Psoas muscle (tissue), 8 donors: Measurements from ENCODE around the gene NIM1K. TPM values are rescaled to one million over a fixed set of nuclear protein-coding genes. Genes with fewer than 3 reads are reported as not detected.

Experiments used
- ATAC-seq, 4 donors: fragments of 200-7000 bp; cut with Tn5 transposase; one replicate each; pipeline ENCODE4 v1.9.1; 2020; ENCODE audit warnings: moderate library complexity in 3 of 4, mild to moderate bottlenecking in 2 of 4
- DNase-seq, 2 donors: peaks; one replicate each; pipeline ENCODE4 v3.0.0-alpha.2; 2020
- H3K27ac ChIP-seq: fragments of 200-600 bp; one replicate; pipeline ENCODE4 v1.8.0; 2022
- H3K27me3 ChIP-seq, 3 donors: fragments of 200-600 bp in 1 of 3; one replicate each; pipeline versions ENCODE4 v1.6.1 to v1.8.0; 2013 to 2022; ENCODE audit warnings: low read length in 2 of 3, mild to moderate bottlenecking in 2 of 3, moderate library complexity in 1 of 3; ENCODE audit not compliant: insufficient read depth in 3 of 3
- H3K36me3 ChIP-seq, 2 donors: fragments of 200-600 bp in 1 of 2; one replicate each; pipeline versions ENCODE4 v1.6.1 to v1.8.0; 2013 to 2022; ENCODE audit warnings: low read depth in 1 of 2, mild to moderate bottlenecking in 1 of 2, moderate library complexity in 1 of 2; ENCODE audit not compliant: insufficient read depth in 1 of 2
- H3K4me1 ChIP-seq: fragments of 200-600 bp; one replicate; pipeline ENCODE4 v1.8.0; 2022
- H3K4me3 ChIP-seq: fragments of 200-600 bp; one replicate; pipeline ENCODE4 v1.8.0; 2022; ENCODE audit warnings: mild to moderate bottlenecking
- H3K9me3 ChIP-seq: fragments of 200-600 bp; one replicate; pipeline ENCODE4 v1.8.0; 2022
- WGBS, 3 donors: extraction: QIAGEN DNeasy Blood & Tissue Kit; methylation state at CpG; one replicate each; pipeline versions ENCODE4 v1.1.6 to v1.1.7; 2013; 5-methylcytosine and 5-hydroxymethylcytosine counted together
- intact Hi-C, 2 donors: fragments of 100-400 bp; cut with DNase I; formaldehyde crosslinking; loops; one replicate each; pipeline versions ENCODE4 v1.11.0 to v1.14.2; 2022
- polyA plus RNA-seq, 3 donors: library from polyadenylated mRNA; stranded (reverse); fragments of 200-250 nt; gene quantifications; one replicate each; pipeline ENCODE4 v1.2.3, GENCODE V29; 2013
- total RNA-seq, 4 donors: library from RNA; stranded (reverse); fragmentation: NEBNext Ultra II Directional in 2 of 4; extraction: Animal tissue kit (Norgen Biotek cat#: 25700) in 2 of 4; gene quantifications; one replicate each; pipeline versions ENCODE4 v1.2.1 to v1.2.4, GENCODE V29; 2021 to 2023
- TF ChIP-seq, protein P1 (sequence below): fragments of 200-600 bp; IDR thresholded peaks from one replicate; pipeline ENCODE4 v1.8.0; 2022; ENCODE audit warnings: antibody characterized with exemption
- donor health status: healthy with polysubstance abuse.
- donor health status: DM: no; HTN: no; CAD: no; lungs with moderate emphysema.
- donor health status: Bipolar disorder and iron deficiency.
- donor health status: healthy.
- donor health status: DM: yes; HTN: yes; CAD: no.
- donor health status: DM: no; HTN: no; CAD: no.
- donor health status: DM: no; HTN: no; CAD: no.
- donor health status: DM: yes; HTN: yes; CAD: no.

The NIM1K gene
- total and polyA plus RNA-seq, 7 donors, result 0.10 to 0.25 (median 0.20) TPM; not detected in 1

DNA sequence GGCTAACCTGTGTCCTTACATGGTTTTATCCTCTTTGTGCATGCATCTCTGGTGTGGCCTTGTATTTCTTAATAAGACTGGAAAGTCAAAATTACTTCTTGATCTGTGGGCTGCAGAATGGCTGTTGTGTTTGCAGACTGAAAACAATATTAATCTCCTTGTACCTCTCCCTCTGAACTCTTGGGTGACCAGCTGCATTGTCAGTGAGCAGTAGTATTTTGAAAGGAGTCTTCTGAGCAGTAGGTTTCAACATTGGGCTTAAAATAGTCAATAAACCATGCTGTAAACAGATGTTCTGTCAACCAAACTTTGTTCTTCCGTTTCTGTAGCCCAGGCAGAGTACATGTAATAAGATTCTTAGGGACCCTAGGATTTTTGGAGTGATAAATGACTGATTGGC lies 26.7 kb upstream of the NIM1K start:
- intact Hi-C loops, result no loop called here
- H3K36me3 ChIP-seq, result peaks cover 10 to 77% of the 10 kb centered on the region in 2 donors
- H3K4me1 ChIP-seq, result no peaks in the 10 kb centered on the region
- WGBS, 3 donors, result 62 to 71% (median 67%) methylated on average over 1 of the region's 1 CpG
- H3K27ac ChIP-seq, result no peak overlapping the region
- H3K9me3 ChIP-seq, result no peaks in the 10 kb centered on the region
- DNase-seq (no peak), ATAC-seq (no peak)
- no peaks in the 10 kb centered on the region for H3K27me3 ChIP-seq
- no peak overlapping the region for H3K4me3 ChIP-seq
- TF ChIP-seq, protein P1, sequence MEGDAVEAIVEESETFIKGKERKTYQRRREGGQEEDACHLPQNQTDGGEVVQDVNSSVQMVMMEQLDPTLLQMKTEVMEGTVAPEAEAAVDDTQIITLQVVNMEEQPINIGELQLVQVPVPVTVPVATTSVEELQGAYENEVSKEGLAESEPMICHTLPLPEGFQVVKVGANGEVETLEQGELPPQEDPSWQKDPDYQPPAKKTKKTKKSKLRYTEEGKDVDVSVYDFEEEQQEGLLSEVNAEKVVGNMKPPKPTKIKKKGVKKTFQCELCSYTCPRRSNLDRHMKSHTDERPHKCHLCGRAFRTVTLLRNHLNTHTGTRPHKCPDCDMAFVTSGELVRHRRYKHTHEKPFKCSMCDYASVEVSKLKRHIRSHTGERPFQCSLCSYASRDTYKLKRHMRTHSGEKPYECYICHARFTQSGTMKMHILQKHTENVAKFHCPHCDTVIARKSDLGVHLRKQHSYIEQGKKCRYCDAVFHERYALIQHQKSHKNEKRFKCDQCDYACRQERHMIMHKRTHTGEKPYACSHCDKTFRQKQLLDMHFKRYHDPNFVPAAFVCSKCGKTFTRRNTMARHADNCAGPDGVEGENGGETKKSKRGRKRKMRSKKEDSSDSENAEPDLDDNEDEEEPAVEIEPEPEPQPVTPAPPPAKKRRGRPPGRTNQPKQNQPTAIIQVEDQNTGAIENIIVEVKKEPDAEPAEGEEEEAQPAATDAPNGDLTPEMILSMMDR, result no peak

DNA sequence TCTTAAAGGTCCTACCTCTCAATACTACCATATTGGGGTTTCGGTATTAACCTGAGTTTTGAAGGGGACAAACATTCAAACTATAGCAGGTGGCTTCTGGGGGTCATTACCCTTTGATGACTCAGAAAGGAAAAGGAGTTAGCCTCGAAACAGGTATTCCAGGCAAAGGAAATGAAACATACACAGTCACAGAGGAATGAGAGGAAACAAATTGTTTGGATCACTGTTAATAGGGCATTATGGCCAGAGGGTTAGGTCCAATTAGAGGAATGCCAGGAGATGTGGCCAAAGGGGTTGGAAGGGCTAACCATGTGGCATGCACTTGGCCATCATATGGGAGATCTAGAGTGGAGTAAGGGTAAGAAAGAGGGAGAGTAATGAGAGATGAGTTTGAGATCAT lies 23.9 kb upstream of the NIM1K start:
- DNase-seq, result no peak
- no peak overlapping the region for H3K4me3 ChIP-seq
- ATAC-seq, result no peak
- intact Hi-C loops, result no loop called here
- H3K4me1 ChIP-seq, result no peaks in the 10 kb centered on the region
- no peak overlapping the region for H3K27ac ChIP-seq
- TF ChIP-seq, protein P1, result no peak
- H3K9me3 ChIP-seq, result no peaks in the 10 kb centered on the region
- no peaks in the 10 kb centered on the region for H3K27me3 ChIP-seq
- 90 to 95% (median 91%) methylated on average over 2 of the region's 2 CpGs for WGBS, 3 donors
- peaks cover 4 to 71% of the 10 kb centered on the region in 2 donors for H3K36me3 ChIP-seq

DNA sequence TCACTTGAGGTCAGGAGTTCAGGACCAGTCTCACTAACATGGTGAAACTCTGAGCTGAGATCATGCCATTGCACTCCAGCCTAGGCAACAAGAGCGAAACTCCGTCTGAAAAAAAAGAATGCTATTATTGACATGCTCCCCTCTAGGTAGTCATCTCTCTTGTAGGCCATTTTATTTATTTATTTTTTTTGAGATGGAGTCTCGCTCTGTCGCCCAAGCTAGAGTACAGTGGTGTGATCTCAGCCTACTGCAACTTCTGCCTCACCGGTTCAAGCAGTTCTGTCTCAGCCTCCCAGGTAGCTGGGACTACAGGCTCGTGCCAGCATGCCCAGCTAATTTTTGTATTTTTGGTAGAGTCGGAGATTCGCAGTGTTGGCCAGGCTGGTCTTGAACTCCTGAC lies 20.6 kb upstream of the NIM1K start:
- H3K9me3 ChIP-seq, result no peaks in the 10 kb centered on the region
- H3K27ac ChIP-seq, result no peak overlapping the region
- ATAC-seq (no peak), DNase-seq (no peak)
- H3K4me1 ChIP-seq, result no peaks in the 10 kb centered on the region
- TF ChIP-seq, protein P1, result no peak
- peaks cover 8 to 79% of the 10 kb centered on the region in 2 donors for H3K36me3 ChIP-seq
- intact Hi-C loops, result no loop called here
- no peak overlapping the region for H3K4me3 ChIP-seq
- no peaks in the 10 kb centered on the region for H3K27me3 ChIP-seq
- WGBS, 3 donors, result 98 to 99% (median 99%) methylated on average over 8 of the region's 8 CpGs

DNA sequence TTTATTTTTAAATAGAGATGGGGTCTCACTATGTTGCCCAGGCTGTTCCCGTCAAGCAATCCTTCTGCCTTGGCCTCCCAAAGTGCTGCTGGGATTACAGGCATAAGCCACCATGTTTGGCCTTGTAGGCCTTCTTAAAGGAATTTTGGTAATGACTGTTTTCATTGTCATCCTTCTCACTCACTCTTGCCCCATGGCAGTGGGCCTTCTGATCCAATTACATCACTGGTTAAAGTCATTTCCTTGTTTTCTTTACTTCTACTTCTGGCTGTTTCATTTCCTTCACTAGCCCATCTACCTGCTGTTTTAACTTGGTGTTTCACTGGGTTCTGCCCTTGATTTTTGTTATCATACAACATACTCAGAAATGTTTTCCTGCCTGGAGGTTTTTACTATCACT lies 20.1 kb upstream of the NIM1K start:
- DNase-seq, result no peak
- no peak overlapping the region for H3K4me3 ChIP-seq
- intact Hi-C loops, result no loop called here
- WGBS, 3 donors, result 91 to 100% (median 100%) methylated on average over 1 of the region's 1 CpG
- H3K27ac ChIP-seq, result no peak overlapping the region
- TF ChIP-seq, protein P1, result no peak
- H3K4me1 ChIP-seq, result no peaks in the 10 kb centered on the region
- no peaks in the 10 kb centered on the region for H3K27me3 ChIP-seq
- ATAC-seq, result no peak
- peaks cover 8 to 76% of the 10 kb centered on the region in 2 donors for H3K36me3 ChIP-seq
- H3K9me3 ChIP-seq, result no peaks in the 10 kb centered on the region

DNA sequence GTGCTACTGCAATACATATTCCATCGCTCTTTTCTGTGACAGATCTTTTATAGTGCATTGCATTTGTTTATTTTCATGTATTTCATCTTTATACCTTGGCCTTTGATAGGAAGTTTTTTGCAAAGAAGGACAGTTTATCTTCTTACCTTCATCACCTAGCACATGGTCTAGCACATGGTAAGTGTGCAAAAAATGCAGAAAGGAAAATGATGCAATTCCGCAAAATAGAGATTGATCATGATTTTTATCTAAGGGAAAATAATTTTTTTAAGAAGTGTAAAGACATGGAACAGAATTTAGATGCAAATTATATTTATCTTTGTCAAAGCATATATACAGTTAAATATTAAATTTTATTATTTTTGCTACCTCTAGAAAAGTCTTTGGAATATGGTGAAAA lies 19.2 kb upstream of the NIM1K start:
- H3K9me3 ChIP-seq, result no peaks in the 10 kb centered on the region
- DNase-seq (no peak), ATAC-seq (no peak)
- intact Hi-C loops, result no loop called here
- no peaks in the 10 kb centered on the region for H3K27me3 ChIP-seq
- H3K4me1 ChIP-seq, result no peaks in the 10 kb centered on the region
- 97 to 100% (median 99%) methylated on average over 2 of the region's 2 CpGs for WGBS, 3 donors
- TF ChIP-seq, protein P1, result no peak
- no peak overlapping the region for H3K4me3 ChIP-seq
- peaks cover 8 to 67% of the 10 kb centered on the region in 2 donors for H3K36me3 ChIP-seq
- H3K27ac ChIP-seq, result no peak overlapping the region
